ENCODE data around the gene GPR55.

DNA sequence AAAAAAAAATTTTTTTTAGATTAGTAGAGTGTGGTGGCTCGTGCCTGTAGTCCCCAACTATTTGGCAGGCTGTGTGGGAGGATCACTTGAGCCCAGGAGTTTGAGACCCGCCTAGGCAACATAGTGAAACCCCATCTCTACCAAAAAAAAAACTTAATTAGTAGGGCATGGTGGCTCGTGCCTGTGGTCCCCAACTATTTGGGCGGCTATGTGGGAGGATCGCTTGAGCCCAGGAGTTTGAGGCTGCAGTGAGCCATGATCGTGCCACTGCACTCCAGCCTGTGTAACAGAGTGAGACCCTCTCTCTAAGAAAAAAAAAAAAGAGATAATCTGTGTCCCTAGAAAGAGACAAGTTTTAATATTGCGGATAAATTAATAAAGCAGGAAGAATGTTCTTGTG, 8.8 kb downstream of the GPR55 start:
- TF ChIP-seq CTBP2 (IDR thresholded peaks at IDR 0.05; ENCODE audit: borderline replicate concordance, insufficient read depth, insufficient read length, low read length), result no peak
- TF ChIP-seq ZNF274 (IDR thresholded peaks at IDR 0.05; ENCODE audit: borderline replicate concordance, extremely low read depth, low read length), result no peak
- no peak for TF ChIP-seq JUN (IDR thresholded peaks at IDR 0.05; ENCODE audit: low read depth, low read length)
- TF ChIP-seq POLR2A (IDR thresholded peaks at IDR 0.05; ENCODE audit: control extremely low read depth in 1 of 2, low read depth in 2 of 2, low read length in 2 of 2), result no peak
- TF ChIP-seq, protein P1, sequence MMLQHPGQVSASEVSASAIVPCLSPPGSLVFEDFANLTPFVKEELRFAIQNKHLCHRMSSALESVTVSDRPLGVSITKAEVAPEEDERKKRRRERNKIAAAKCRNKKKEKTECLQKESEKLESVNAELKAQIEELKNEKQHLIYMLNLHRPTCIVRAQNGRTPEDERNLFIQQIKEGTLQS (IDR thresholded peaks at IDR 0.05; ENCODE audit: insufficient read depth, low read depth, low read length), result no peak
- TF ChIP-seq, protein P2, sequence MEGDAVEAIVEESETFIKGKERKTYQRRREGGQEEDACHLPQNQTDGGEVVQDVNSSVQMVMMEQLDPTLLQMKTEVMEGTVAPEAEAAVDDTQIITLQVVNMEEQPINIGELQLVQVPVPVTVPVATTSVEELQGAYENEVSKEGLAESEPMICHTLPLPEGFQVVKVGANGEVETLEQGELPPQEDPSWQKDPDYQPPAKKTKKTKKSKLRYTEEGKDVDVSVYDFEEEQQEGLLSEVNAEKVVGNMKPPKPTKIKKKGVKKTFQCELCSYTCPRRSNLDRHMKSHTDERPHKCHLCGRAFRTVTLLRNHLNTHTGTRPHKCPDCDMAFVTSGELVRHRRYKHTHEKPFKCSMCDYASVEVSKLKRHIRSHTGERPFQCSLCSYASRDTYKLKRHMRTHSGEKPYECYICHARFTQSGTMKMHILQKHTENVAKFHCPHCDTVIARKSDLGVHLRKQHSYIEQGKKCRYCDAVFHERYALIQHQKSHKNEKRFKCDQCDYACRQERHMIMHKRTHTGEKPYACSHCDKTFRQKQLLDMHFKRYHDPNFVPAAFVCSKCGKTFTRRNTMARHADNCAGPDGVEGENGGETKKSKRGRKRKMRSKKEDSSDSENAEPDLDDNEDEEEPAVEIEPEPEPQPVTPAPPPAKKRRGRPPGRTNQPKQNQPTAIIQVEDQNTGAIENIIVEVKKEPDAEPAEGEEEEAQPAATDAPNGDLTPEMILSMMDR (IDR thresholded peaks at IDR 0.05; ENCODE audit: control extremely low read depth in 1 of 3, insufficient read depth in 1 of 3, low read depth in 1 of 3, low read length in 3 of 3), result no peak
- TF ChIP-seq EZH2 (IDR thresholded peaks at IDR 0.05; ENCODE audit: low read depth, low read length, severe bottlenecking), result no peak
- no peak for TF ChIP-seq HDAC6 (IDR thresholded peaks at IDR 0.05; ENCODE audit: low read depth, low read length)
- no peak for TF ChIP-seq RBBP5 (IDR thresholded peaks at IDR 0.05; ENCODE audit: borderline replicate concordance, low read depth, low read length)
- no peak for TF ChIP-seq CEBPB (IDR thresholded peaks at IDR 0.05; ENCODE audit: low read depth, low read length)

Data from H1 (cell line).